ENCODE measurements around the gene SCARF2.
"Not testable (repeated sequence)": the region's sequence is repeated elsewhere in the genome, so short reads cannot be mapped to it uniquely, and the experiment has no call there.

The SCARF2 gene

DNA sequence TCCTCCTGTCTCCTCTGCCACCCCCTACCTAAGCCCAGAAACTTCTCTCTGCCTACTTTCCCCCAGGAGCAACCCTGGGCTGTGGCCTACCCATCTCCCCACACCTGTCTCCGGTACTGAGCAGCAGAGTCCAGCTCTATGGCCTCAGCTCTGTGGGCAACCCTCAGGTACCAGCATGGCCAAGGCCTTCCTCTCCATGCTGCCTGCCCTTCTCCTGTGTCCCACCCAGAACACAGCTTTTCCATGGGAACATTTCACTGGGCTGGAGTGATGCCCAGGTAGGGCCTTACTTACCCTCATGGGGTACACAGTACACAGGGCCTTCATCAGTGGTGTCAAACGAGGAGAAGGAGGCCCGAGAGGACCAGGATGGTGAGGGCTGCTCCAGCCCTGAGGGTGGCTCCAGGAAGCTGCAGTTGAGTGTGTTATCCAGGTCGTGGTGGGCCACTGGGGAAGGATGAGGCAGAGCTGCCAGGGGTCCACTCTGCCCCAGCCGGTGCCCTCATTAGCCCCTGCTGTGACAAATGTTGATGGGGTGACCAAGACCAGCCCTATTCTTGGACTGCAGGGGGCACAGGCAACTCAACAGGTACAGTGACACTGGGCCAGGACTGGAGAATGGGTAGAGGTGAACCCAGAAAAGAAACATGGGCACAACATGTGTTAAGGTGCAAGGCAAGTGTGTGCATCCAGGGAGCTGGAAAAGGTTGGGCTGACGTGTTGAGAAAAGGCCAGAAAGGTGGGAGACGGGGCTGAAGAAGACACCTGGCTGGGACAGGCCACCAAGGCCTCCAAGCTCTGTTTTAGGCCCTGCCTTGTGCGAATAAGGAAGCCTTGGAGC lies 10.3 kb downstream of the SCARF2 start:
- no peak for DNase-seq (ENCODE audit: low read depth in 2 of 2)

DNA sequence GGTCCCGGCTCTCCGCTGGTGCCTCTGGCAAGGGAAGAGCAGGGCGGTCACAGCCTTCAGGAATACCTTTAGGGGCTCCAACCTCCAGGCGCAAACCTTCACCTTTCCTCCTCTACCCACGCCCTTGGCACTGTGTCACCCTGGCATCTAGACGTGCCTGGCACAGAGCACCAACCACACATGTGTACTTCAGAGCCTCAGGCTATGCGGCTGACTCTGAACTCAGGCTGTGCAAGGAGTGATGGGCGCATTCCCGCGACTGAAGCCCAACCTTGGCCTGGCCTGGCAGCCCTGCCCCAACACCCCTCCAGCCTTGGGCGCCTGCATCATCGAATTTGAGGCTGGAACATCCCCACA lies 11.4 kb downstream of the SCARF2 start:
- DNase-seq (ENCODE audit: low read depth in 2 of 2), result no peak

DNA sequence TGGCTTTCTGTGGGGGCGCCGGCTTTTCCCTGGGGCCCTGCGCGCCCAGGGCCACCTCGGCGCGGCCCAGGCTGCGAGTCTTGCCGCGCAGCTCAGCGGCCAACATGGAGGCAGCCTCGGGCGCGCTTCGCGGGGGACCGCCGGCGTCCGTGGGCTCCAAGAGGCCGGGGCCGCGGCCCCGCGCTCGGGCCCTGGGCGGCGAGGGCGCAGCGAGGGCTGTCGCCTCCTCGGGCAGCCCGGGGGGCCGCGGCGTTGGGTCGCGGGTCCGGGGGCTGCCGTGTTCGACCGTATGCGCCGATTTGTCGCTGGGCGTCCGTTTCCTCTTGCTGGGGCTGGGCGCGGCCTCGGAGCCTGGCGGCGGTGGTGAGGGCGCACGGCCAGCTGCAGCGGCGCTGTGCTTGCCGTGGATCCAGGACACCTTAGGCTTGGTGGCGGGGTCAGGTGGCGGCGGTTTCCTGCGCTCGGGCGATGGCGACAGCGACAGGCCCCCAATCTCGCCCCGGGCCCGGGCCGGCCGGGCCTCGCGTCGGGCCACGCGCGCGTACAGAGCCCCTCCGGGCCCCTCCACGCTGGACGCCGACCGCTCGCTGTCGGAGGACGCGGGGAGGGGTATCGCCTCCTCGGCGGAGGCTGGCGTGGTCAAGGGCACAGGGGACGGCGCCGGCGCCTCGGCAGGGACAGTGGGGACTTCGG lies 11.9 kb downstream of the SCARF2 start:
- no peak for DNase-seq (ENCODE audit: low read depth in 2 of 2)

DNA sequence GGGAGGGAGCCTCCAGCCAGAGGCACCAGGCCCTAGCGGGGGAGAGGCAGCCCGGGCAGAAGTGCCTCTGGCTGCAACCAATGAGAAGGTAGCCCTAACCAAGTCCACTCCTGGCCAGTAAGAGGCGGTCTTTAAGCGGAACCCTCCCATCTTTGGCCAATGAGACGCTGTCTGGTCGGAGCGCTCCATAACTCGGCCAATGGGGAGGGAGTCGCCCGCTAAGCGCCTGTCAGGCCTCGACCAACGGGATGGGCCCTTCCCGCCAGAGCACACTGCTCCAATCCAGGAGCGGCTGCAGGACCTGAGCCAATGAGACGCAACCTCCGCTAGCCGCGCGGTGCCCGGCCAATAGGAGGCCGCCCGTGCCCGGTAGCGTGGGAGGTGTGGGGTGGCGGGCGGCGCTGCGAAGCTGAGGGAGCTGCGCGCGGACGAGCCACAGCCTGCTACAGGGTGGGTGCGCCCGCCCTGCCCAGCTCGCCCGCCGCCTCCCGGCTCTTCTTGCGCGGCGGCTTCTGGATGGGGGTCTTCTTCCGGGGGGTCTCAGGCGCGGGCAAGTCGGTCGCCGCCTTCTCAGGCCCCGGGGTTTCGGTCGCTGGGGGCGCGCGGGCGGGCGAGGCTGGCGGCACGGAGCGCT lies 12.6 kb downstream of the SCARF2 start:
- DNase-seq (ENCODE audit: low read depth in 2 of 2), result no peak

DNA sequence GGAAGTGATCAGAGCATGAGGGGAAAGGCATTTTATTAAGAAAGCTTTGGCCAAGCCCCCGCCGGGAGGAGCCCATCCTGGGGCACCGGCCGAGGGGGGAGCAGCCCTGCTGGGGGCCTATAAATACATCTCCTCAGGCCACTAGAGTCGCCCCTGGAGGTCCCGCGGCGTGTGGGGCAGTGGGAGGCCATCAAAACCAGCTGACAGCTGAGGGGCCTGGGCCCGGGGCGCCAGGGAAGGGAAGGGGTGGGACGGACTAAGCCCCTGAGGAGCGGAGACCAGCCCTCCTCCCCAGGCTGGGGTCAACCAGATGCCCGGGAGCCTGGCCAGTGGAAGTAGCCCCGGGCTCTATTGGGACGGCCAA lies 13.1 kb downstream of the SCARF2 start:
- no peak for DNase-seq (ENCODE audit: low read depth in 2 of 2)

DNA sequence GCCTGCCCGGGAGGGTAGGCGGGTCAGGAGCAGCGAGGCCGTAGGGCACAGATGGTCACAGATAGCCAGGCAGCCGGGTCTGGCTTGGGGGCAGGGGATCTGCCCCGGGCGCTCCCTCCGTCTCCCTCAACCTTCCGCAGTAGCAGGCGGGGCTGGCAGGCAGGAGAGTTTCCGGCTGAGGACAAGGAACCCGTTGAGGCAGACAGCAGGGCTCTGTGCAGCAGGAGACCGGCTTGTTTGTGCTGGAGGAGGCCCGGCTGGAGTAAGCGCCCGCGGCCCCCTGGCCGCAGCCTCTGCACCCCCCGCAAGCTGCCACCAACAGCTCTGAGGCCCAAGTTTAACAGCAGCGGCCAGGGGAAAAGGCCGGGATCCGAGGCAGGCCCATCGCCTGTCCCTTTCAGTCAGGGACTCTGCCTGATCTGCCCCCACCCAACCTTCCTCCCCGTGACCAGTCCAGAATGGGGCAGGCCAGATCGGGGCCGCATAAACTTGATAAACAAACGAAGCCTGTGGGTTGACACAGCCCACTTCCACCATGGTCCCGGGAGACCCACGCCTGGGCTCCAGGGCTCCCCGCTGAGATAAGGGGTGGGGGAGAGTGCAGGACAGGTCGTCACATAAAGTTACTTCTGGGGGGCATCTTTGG lies 13.6 kb downstream of the SCARF2 start:
- no peak for DNase-seq (ENCODE audit: low read depth in 2 of 2)

DNA sequence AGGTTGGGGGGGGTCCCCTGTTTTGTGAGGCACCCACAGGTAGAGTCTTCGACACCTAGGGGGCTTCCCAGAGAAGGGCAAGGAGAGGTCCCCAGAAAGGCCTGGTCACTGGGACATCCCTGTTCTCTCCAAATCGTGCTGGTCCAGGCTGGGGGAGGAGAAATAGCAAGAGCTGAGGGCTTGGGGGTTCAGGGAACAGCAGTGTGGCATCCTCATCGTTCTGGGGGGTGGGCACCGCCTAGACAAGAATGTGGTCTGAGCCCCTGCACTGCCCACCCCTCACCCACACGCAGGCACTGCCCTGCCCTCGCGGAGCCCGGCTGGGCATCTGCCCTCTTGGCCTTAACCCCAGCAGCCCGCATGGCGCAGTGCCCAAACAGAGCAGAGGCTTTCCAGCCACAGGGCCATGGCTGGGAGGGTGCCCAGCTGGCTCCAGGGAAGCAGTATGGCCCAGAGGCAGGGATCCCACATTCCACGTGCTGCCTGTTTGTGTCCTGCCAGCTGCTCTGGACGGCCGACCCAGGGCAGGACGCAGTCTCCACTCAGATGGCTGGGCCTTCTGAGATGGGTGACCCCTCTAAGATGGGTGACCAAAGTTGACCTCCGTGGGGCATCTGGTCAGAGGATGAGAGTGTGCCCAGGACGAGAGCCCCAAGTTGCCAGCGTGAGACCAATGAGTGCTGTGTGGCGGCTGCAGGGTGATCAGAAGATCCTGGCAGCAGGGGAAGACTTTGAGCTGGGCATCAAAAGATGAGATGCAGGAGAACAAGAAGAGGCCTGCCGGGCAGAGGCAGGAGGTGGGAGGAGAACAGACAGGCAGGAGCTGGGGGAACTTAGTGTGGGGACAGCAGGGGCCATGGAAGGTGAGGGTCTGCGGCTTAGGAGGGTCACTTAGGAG lies 14.4 kb downstream of the SCARF2 start:
- no peak for DNase-seq (ENCODE audit: low read depth in 2 of 2)

DNA sequence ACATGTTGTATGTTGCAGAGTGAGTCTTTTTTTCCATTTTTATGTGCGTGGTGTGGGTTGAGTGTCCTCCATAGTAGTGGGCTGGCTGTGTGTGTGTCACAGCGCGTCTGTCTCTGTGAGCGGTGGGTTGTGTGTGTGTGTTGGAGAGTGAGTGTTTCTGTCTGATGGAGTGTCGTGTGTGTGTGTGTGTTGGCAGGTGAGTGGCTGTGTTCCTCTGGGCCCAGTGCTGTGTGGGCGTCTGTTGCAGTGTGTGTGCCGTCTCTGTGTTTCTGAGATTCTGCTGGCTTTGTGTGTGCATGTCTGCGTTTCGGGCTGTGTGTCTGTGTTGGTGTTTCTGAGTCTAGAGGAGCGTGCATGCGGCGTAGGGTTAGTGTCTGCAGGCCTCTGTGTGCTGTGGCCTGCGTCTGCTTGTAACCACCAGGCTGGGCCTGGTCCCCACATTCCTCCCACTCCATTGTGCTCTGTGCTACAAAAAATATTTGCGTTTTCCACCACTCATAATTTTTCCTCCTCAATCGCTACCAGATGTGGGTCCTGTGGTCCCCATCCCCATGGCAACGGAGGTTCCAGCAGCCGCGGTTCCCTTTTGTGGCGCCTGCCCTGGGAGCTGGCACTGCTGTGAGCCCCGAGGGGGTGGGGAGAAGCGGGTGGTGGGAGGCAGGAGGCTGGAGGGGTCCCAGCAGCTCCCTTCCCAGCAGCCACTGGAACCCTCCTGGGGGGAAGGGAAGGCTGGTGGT lies 15.2 kb downstream of the SCARF2 start:
- no peak for DNase-seq (ENCODE audit: low read depth in 2 of 2)

DNA sequence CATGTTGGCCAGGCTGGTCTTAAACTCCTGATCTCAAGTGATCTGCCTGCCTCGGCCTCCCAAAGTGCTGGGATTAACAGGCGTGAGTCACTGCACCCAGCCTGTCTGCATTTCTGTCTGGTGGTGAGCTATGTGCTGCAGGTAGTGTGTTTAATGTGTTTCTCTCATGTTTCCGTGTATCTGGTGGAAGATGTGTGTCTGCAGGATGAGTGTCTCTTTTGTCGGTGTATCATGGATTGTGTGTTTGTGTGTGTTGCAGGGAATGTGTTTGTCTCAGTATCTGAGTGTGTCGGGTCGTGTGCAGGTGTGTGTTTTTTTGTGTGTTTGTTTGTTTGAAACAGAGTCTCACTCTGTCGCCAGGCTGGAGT lies 16.1 kb downstream of the SCARF2 start:
- DNase-seq (ENCODE audit: low read depth in 2 of 2), result no peak

DNA sequence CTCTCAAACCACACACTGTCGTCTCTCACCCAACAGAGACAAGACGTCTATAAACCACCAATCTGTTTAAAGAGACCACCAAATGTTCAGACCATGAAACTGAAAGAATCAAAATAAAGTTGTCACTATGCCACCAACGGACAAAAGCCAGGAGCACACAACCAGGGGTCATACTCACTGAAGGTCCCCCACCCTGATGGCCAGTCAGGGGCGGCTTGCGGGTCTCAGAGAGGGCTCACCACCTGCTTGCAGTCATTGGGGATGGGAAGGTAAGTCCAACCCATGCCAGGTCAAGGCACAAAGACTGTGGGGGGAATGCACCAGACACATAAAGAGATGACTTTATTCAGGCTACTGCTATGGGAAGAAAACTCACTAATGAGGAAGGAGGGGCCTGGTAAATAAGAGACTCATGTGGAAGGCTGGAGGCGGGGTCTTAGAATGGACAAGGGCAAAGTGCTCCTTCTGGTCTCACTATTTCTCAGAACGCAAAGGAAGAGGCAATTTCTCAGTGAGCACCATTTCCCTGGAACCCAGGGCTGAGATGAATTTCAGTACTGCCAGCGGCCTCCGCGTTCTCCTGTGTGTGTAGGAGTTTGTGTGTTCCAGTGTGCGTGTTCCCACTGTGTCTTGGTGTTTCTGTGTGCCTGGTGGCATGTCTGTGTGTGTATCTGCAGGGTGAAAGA lies 17.3 kb downstream of the SCARF2 start:
- DNase-seq (ENCODE audit: low read depth in 2 of 2), result no peak

DNA sequence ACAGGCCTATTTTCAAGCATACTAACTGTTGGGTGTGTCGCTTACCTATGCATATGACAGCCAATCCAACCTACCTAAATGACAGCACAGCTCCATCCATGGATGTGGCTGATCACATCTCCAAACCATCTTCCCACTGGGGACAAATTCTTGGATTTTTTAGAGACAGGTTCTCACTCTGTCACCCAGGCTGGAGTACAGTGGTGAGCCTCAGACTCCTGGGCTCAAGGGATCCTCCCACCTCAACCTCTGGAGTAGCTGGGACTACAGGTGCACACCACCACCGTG lies 18.0 kb downstream of the SCARF2 start:
- DNase-seq (ENCODE audit: low read depth in 2 of 2), result no peak

DNA sequence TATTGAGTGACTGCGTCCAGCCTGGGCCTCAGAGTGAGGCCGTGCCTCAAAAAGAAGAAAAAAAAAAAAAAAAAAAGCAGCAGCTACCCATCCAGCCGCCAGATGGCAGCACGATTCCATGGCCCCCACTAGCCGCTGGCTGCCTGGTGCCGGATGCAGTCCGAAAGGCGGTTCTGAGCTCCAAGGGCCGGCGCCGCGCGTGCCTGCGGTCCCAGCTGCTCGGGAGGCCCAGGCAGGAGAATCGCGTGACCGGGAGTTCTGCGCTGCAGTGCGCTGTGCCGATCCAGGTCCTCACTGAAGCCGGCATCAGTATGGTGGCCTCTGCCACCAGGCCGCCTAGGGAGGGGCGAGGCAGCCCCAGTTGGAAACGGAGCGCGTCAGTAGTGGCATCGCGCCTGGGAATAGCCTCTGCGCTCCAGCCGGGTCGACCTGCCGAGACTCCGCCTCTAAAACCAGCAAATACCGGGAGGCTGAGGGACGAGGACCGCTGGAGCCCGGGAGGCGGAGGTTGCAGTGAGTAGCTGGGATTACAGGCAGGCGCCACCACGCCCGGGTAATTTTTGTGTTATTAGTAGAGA lies 19.3 kb downstream of the SCARF2 start:
- DNase-seq (ENCODE audit: low read depth in 2 of 2), result peak; percentile 36 to 56

DNA sequence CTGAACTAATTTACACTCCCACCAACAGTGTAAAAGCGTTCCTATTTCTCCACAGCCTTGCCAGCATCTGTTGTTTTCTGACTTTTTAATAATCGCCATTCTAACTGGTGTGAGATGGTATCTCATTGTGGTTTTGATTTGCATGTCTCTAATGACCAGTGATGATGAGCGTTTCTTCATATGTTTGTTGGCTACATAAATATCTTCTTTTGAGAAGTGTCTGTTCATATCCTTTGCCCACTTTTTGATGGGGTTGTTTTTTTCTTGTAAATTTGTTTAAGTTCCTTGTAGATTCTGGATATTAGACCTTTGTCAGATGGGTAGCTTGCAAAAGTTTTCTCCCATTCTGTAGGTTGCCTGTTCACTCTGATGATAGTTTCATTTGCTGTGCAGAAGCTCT lies 21.9 kb downstream of the SCARF2 start:
- DNase-seq (ENCODE audit: low read depth in 2 of 2), result not testable (repeated sequence)

DNA sequence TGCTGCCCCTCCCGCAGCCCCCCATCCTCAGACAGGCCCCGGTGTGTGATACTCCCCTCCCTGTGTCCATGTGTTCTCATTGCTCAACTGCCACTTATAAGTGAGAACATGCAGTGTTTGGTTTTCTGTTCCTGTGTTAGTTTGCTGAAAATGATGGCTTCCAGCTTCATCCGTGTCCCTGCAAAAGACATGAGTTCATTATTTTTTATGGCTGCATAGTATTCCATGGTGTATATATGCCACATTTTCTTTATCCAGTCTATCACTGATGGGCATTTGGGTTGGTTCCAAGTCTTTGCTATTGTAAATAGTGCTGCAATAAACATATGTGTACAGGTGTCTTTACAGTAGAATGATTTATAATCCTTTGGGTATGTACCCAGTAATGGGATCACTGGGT lies 22.4 kb downstream of the SCARF2 start:
- not testable (repeated sequence) for DNase-seq (ENCODE audit: low read depth in 2 of 2)

DNA sequence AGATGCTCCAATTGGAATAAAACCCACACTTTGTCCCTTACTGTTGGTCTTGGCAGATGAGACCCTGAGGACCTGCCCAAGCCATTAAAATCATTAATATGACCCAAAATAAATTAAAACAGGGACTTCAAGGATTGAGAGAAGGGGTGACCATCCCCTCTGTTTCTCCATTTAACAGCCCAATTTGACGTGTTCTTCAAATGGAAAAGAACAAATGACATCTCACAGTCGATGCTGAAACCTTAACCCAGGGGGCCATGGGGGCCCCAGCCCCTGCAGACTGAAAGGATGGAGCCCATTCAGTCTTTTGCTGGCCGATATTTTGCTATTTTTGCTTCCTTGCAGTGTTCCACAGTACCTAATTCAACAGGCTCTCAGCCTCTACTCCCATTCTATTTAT lies 23.2 kb downstream of the SCARF2 start:
- no peak for DNase-seq (ENCODE audit: low read depth in 2 of 2)

DNA sequence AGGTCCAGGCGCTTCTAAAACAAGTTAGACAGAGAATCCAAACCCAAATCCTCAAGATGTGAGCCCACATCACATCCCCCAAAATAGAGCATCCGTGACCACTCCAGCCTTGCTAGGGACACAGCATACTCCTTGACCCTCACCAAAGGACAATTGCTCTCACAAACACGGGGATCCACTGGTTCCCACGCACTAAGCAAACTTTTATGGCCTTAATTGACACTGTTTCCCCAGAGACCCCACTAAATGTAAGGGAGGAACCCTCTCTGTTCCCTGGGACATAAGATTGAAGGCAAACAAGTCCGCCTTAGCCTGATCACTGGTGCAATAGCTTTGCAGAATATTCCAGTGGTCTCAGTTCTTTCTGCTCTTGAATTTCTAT lies 23.6 kb downstream of the SCARF2 start:
- no peak for DNase-seq (ENCODE audit: low read depth in 2 of 2)

DNA sequence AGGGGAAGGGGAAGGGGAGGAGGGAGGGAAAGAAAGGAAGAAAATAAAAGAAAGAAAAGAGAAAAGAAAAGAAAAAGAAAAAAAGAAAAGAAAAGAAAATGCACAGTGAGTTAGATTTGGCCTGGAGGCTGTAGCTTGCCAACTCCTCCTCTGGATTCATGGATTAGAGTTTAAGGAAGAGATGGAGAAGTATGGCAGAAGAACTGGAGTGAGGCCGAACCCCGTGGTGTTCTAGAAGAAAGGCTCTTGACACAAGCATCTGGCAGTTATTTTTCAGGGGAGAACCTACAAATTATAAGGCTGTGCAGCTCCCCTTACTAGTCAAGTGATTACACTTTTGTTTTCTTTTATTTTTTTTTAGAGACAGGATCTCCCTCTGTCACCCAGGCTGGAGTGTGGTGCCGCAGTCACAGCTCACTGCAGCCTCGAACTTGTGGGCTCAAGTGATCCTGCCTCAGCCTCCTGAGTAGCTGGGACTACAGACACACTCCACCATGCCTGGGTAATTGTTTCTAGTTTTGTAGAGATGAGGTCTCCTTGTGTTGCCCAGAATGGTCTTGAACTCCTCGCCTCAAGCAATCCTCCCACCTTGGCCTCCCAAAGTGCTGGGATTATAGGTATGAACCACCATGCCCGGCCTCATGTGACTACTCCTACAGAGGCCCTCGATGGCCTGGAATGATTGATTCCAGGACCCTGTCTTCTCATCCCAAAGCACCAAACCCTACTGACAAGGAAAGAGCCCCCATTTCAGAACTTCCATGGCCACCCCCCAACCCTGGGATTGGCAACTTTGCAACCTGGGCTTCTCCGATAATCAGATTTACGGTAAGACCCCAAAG lies 24.2 kb downstream of the SCARF2 start:
- no peak for DNase-seq (ENCODE audit: low read depth in 2 of 2)

DNA sequence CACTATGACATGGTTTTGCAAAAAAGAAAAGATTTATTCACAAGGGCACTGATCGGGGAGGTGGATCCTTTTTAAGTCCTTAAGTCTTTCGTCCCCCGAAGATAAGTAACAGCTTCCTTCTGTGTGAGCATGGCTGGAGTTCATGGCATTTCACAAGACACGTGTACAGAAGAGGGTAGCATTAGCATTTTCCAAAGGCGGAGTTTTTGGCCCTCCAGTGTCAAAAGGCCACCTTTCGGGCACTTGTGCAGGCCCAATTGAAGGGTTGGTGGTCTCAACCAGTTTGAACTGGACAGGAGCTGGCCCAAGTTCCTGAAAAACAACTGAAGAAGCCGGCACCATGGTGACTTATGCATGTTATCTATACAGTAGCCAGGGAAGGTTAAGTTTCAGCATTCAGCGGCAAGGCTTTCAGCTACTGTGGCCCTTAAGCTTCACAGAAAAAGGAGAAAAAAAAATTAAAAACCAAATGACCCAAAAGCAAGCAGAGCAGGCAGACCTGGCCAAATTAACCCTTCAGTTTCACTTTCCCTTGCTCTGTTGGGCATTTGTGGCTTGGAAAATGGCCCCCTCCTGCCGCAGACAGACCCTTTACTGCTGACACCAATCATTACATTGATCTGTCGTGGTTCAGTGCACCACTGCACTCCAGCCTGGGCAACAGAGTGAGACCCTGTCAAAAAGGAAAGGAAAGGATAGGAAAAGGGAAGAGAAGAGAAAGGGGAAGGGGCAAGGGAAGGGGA lies 25.0 kb downstream of the SCARF2 start:
- no peak for DNase-seq (ENCODE audit: low read depth in 2 of 2)

DNA sequence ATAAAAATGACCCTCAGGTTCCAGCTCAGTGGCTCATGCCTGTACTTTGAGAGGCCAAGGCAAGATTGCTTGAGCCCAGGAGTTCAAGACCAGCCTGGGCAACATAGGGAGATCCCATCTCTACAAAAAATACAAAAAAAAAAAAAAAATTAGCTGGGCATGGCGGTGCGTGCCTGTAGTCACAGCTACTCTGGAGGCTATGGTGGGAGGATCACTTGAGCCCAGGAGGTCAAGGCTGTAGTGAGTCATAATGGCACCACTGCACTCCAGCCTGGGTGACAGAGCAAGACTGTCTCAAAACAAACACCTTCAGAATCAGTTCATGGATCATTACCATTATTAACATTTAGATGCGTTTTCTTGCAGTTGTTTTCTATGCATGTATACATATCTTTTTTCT lies 28.2 kb downstream of the SCARF2 start:
- DNase-seq (ENCODE audit: low read depth in 2 of 2), result not testable (repeated sequence)

All from stimulated activated CD8-positive, alpha-beta memory T cell treated with anti-CD3 and anti-CD28 coated beads, Interleukin-7, amount 100 ng/mL, for 4 hours (primary cell).